ENCODE data around the gene JAZF1. TPM values are rescaled to one million over a fixed set of nuclear protein-coding genes. Genes with fewer than 3 reads are reported as not detected.

JAZF1 gene
- total RNA-seq, 1 experiment from 2014 or later: 0.90 TPM

DNA sequence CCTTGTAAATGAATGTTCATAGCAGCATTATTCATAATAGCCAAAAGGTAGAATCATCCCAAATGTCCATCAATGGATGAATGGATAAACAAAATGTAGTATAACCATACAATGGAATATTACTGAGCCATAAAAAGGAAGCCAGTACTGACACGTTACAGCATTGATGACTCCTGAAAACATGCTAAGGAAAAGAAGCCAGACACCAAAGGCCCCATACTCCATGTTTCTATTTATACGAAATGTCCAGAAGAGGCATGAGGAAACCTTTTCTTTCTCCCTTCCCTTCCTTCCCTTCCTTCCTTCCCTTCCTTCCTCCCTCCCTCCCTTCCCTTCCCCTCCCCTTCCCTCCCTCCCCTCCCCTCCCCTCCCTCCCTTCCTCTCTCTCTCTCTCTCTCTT lies 131.9 kb downstream of the JAZF1 start:
- intact Hi-C loops (cut with micrococcal nuclease; ENCODE audit: unreplicated experiment): loop anchor here (10.0 kb wide), 1 partner anchor 566 kb away; no protein-coding TSS in a partner anchor
- Histone ChIP-seq H3K9me2 (ENCODE audit: insufficient read depth) (no peaks in the 10 kb centered on the region), H3K4me3 (no peak overlapping the region), H2AFZ (no peak overlapping the region), H3K4me2 (no peak overlapping the region), H3K9me3 (ENCODE audit: insufficient read depth, low read depth) (no peaks in the 10 kb centered on the region), H3K4me1 (replicated peaks; ENCODE audit: insufficient read depth) (no peaks in the 10 kb centered on the region), H3K27ac (no peak overlapping the region), H3K36me3 (ENCODE audit: low read depth) (no peaks in the 10 kb centered on the region), H3K27me3 (ENCODE audit: insufficient read depth, low read depth) (no peaks in the 10 kb centered on the region), H4K20me1 (ENCODE audit: insufficient read depth) (no peaks in the 10 kb centered on the region), H3F3A (ENCODE audit: insufficient read depth, low read depth) (no peaks in the 10 kb centered on the region), H3K79me2 (ENCODE audit: low read depth) (no peaks in the 10 kb centered on the region)
- TF ChIP-seq EZH2 (IDR thresholded peaks at IDR 0.05; ENCODE audit: low read depth): no peak
- TF ChIP-seq, protein P1, sequence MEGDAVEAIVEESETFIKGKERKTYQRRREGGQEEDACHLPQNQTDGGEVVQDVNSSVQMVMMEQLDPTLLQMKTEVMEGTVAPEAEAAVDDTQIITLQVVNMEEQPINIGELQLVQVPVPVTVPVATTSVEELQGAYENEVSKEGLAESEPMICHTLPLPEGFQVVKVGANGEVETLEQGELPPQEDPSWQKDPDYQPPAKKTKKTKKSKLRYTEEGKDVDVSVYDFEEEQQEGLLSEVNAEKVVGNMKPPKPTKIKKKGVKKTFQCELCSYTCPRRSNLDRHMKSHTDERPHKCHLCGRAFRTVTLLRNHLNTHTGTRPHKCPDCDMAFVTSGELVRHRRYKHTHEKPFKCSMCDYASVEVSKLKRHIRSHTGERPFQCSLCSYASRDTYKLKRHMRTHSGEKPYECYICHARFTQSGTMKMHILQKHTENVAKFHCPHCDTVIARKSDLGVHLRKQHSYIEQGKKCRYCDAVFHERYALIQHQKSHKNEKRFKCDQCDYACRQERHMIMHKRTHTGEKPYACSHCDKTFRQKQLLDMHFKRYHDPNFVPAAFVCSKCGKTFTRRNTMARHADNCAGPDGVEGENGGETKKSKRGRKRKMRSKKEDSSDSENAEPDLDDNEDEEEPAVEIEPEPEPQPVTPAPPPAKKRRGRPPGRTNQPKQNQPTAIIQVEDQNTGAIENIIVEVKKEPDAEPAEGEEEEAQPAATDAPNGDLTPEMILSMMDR (conservative IDR thresholded peaks at IDR 0.05): no peak
- no peak for DNase-seq
- no TSS peak for BruUV-seq (replicated peaks)
- ChIA-PET CTCF (interaction anchor here (1.0 kb wide), 1 partner anchor 13 kb away, joined by 3 read pairs; no protein-coding TSS in a partner anchor), POLR2A (ENCODE audit: unreplicated experiment) (no interaction called here)

DNA sequence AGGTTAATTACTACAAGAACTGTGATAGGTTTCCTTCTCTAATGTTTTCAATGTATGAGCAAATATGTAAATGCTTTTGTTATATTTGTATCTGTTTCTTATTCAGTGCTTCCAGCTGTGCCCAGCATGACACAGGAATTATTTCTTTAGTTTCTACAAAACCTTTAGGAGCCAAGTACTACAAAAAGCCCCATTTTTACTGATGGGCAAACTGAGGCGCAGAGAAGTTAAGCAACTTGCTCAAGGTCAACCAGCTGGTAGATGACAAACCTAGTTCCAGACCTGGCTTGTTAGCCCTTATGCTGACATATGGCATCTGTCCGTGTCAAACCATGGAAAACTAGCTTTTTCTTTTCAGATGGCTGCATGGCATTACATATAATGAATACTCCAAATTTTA lies 134.6 kb downstream of the JAZF1 start:
- BruUV-seq (replicated peaks): no TSS peak

DNA sequence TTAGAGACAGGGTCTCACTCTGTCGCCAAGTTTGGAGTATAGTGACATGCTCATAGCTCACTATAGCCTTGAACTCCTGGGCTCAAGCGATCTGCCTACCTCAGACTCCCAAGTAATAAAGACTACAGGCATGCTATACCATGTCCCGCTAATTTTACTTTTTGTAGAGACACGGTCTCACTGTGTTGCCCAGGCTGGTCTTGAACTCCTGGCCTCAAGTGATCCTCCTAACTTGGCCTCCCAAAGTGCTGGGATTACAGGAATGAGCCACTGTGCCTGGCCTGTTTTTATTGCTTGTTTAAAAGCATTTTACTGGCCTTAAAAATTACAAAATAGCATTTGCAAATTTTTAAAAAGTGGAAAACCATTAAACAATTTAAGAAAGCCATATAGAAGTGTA lies 135.0 kb downstream of the JAZF1 start:
- no peaks in the 10 kb centered on the region for H4K20me1 ChIP-seq (ENCODE audit: insufficient read depth)

More for the DNA sequence above, 134.6 kb downstream of the JAZF1 start:
- no peaks in the 10 kb centered on the region for H3K9me2 ChIP-seq (ENCODE audit: insufficient read depth)
- no peak overlapping the region for H2AFZ ChIP-seq
- DNase-seq: no peak
- no peak overlapping the region for H3K4me3 ChIP-seq
- no peak overlapping the region for H3K4me2 ChIP-seq
- no peaks in the 10 kb centered on the region for H3K36me3 ChIP-seq (ENCODE audit: low read depth)
- no peaks in the 10 kb centered on the region for H4K20me1 ChIP-seq (ENCODE audit: insufficient read depth)
- ChIA-PET POLR2A (ENCODE audit: unreplicated experiment) (no interaction called here), CTCF (no interaction called here)
- H3K9me3 ChIP-seq (ENCODE audit: insufficient read depth, low read depth): no peaks in the 10 kb centered on the region
- peaks cover 16% of the 10 kb centered on the region for H3K4me1 ChIP-seq (replicated peaks; ENCODE audit: insufficient read depth)
- H3K27ac ChIP-seq: no peak overlapping the region
- no peaks in the 10 kb centered on the region for H3F3A ChIP-seq (ENCODE audit: insufficient read depth, low read depth)
- TF ChIP-seq, protein P1 (conservative IDR thresholded peaks at IDR 0.05): no peak
- no peak for TF ChIP-seq EZH2 (IDR thresholded peaks at IDR 0.05; ENCODE audit: low read depth)
- H3K27me3 ChIP-seq (ENCODE audit: insufficient read depth, low read depth): no peaks in the 10 kb centered on the region
- intact Hi-C loops (cut with micrococcal nuclease; ENCODE audit: unreplicated experiment): loop anchor here (10.0 kb wide), 1 partner anchor 569 kb away; no protein-coding TSS in a partner anchor
- no peaks in the 10 kb centered on the region for H3K79me2 ChIP-seq (ENCODE audit: low read depth)

More for the DNA sequence above, 135.0 kb downstream of the JAZF1 start:
- no peaks in the 10 kb centered on the region for H3K79me2 ChIP-seq (ENCODE audit: low read depth)
- CTCF ChIA-PET: no interaction called here
- H3K4me1 ChIP-seq (replicated peaks; ENCODE audit: insufficient read depth): peaks cover 20% of the 10 kb centered on the region
- no TSS peak for BruUV-seq (replicated peaks)
- POLR2A ChIA-PET (ENCODE audit: unreplicated experiment): no interaction called here
- no peak overlapping the region for H3K4me2 ChIP-seq
- DNase-seq: no peak
- no peaks in the 10 kb centered on the region for H3K36me3 ChIP-seq (ENCODE audit: low read depth)
- H3K9me2 ChIP-seq (ENCODE audit: insufficient read depth): no peaks in the 10 kb centered on the region
- H2AFZ ChIP-seq: no peak overlapping the region
- H3K27ac ChIP-seq: no peak overlapping the region
- H3K27me3 ChIP-seq (ENCODE audit: insufficient read depth, low read depth): no peaks in the 10 kb centered on the region
- H3K9me3 ChIP-seq (ENCODE audit: insufficient read depth, low read depth): no peaks in the 10 kb centered on the region
- no peaks in the 10 kb centered on the region for H3F3A ChIP-seq (ENCODE audit: insufficient read depth, low read depth)
- TF ChIP-seq, protein P1 (conservative IDR thresholded peaks at IDR 0.05): no peak
- TF ChIP-seq EZH2 (IDR thresholded peaks at IDR 0.05; ENCODE audit: low read depth): no peak
- intact Hi-C loops (cut with micrococcal nuclease; ENCODE audit: unreplicated experiment): loop anchor here (10.0 kb wide), 1 partner anchor 569 kb away; no protein-coding TSS in a partner anchor
- H3K4me3 ChIP-seq: no peak overlapping the region

Data from PC-9 (cell line).